ENCODE measurements around the gene NCKAP5L.

The NCKAP5L gene

GRCh38 chr12:49825971-49826421, 2.2 kb downstream of the NCKAP5L start:
- no peak for DNase-seq (ENCODE audit: low read depth in 1 of 2, low spot score in 1 of 2)

GRCh38 chr12:49825360-49825970, 2.7 kb downstream of the NCKAP5L start:
- no peak for DNase-seq (ENCODE audit: low read depth in 1 of 2, low spot score in 1 of 2)

- no peak for DNase-seq (ENCODE audit: low read depth in 1 of 2, low spot score in 1 of 2)
Measured at GRCh38 chr12:49824895-49825294, 3.3 kb downstream of the NCKAP5L start.

- no peak for DNase-seq (ENCODE audit: low read depth in 1 of 2, low spot score in 1 of 2)
Measured at GRCh38 chr12:49824416-49824815, 3.8 kb downstream of the NCKAP5L start.

GRCh38 chr12:49823951-49824350, 4.3 kb downstream of the NCKAP5L start:
- no peak for DNase-seq (ENCODE audit: low read depth in 1 of 2, low spot score in 1 of 2)

GRCh38 chr12:49823350-49823749, 4.9 kb downstream of the NCKAP5L start:
- no peak for DNase-seq (ENCODE audit: low read depth in 1 of 2, low spot score in 1 of 2)

- no peak for DNase-seq (ENCODE audit: low read depth in 1 of 2, low spot score in 1 of 2)
Measured at GRCh38 chr12:49821373-49822287, 6.6 kb downstream of the NCKAP5L start.

- DNase-seq (ENCODE audit: low read depth in 1 of 2, low spot score in 1 of 2) = no peak
Measured at GRCh38 chr12:49819786-49820185, 8.4 kb downstream of the NCKAP5L start.

- DNase-seq (ENCODE audit: low read depth in 1 of 2, low spot score in 1 of 2) = no peak
Measured at GRCh38 chr12:49818241-49818895, 9.8 kb downstream of the NCKAP5L start.

GRCh38 chr12:49813131-49813530, 15.1 kb downstream of the NCKAP5L start:
- DNase-seq (ENCODE audit: low read depth in 1 of 2, low spot score in 1 of 2) = no peak

GRCh38 chr12:49811961-49812401, 16.2 kb downstream of the NCKAP5L start:
- DNase-seq (ENCODE audit: low read depth in 1 of 2, low spot score in 1 of 2) = no peak

- DNase-seq (ENCODE audit: low read depth in 1 of 2, low spot score in 1 of 2) = no peak
Measured at GRCh38 chr12:49811136-49811535, 17.1 kb downstream of the NCKAP5L start.

GRCh38 chr12:49809906-49810389, 18.3 kb downstream of the NCKAP5L start:
- no peak for DNase-seq (ENCODE audit: low read depth in 1 of 2, low spot score in 1 of 2)

- no peak for DNase-seq (ENCODE audit: low read depth in 1 of 2, low spot score in 1 of 2)
Measured at GRCh38 chr12:49809381-49809905, 18.8 kb downstream of the NCKAP5L start.

GRCh38 chr12:49808686-49809380, 19.4 kb downstream of the NCKAP5L start:
- DNase-seq (ENCODE audit: low read depth in 1 of 2, low spot score in 1 of 2) = no peak

- no peak for DNase-seq (ENCODE audit: low read depth in 1 of 2, low spot score in 1 of 2)
Measured at GRCh38 chr12:49807991-49808580, 20.1 kb downstream of the NCKAP5L start.

- no peak for DNase-seq (ENCODE audit: low read depth in 1 of 2, low spot score in 1 of 2)
Measured at GRCh38 chr12:49806877-49807276, 21.3 kb downstream of the NCKAP5L start.

- DNase-seq (ENCODE audit: low read depth in 1 of 2, low spot score in 1 of 2) = no peak
Measured at GRCh38 chr12:49806321-49806813, 21.8 kb downstream of the NCKAP5L start.

- DNase-seq (ENCODE audit: low read depth in 1 of 2, low spot score in 1 of 2) = no peak
Measured at GRCh38 chr12:49805409-49805808, 22.8 kb downstream of the NCKAP5L start.

GRCh38 chr12:49804821-49805220, 23.4 kb downstream of the NCKAP5L start:
- no peak for DNase-seq (ENCODE audit: low read depth in 1 of 2, low spot score in 1 of 2)
